CD4-positive, alpha-beta T cell treated with Interferon alpha-2 for 1 hour (primary cell): ENCODE measurements around the gene GPR15LG.

ENCODE experiments used
- DNase-seq, 2 donors: peaks; one replicate each; pipeline ENCODE4 v3.0.0-alpha.2; 2020 to 2022

GPR15LG gene

DNA sequence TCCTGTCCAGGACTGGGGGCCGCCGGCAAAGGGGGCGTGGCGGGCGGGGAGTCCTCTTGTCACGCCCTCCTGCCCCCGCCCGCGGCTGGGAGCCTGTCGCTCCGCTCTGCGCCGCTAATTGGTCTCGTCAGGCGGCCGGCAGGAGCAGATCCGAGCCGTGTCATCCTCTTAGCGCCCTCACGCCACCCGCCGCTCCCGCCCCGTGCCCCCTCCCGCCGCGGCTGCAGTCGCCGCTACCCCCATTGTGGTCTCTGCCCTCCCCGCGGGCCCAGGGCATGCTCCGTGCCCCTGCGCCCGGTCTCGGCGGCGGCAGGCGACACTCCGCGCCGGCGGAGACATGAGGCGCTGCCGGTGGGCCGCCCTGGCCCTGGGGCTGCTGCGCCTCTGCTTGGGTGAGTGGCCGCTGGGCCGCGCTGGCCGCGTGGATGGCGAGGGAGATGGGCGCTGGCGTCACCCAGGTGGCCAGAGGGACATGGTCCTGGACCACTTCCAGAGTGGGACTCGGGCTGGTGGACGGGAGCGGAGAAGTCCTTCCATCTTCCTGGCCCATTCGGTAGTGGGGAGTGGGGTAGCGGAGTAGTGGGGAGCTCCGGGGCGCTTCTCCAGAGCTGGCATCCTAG is 20.9 kb downstream of the GPR15LG start, which contains the start of gene CDHR1:
CDHR1 (plus strand) TSS at position 114 of the 620 bp plus-strand sequence; CDS start at position 338, 224 bp downstream.
- DNase-seq: peak; percentile 51 to 69

DNA sequence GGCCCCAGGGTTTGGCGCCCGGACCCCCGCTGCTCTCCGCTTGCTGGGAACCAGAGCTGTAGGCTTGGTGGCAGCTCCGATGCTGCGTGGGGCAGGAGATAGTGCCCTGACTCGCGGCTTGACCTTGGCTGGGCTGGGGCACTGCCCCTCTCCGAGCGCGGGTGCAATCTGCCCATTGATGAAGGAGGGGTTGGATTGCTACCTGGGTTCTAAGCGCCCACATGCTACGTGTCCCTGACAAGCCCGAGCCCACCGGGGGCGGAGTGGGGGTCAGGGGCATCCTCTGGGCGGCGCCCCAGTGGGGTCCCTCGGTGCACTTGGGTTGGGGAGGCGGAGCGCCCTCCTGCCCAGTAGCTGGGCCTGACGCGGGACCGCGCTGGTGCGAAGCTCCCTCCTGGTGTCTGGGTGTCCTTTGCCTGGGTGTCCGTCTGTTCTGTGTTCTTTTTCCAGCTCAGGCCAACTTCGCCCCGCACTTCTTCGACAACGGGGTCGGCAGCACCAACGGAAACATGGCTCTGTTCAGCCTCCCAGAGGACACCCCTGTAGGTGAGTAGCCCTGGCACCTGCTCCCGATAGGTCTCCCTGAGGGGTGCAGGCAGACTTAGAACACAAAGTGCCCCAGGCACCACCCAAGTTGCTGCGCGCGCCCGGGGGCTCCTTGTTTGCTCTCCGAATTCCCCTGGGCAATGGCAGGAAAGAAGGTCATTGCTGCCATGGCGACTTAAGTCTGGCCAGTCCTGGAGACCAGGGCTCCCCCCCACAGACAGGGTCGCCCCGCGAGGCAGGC is 21.6 kb downstream of the GPR15LG start:
- no peak for DNase-seq

DNA sequence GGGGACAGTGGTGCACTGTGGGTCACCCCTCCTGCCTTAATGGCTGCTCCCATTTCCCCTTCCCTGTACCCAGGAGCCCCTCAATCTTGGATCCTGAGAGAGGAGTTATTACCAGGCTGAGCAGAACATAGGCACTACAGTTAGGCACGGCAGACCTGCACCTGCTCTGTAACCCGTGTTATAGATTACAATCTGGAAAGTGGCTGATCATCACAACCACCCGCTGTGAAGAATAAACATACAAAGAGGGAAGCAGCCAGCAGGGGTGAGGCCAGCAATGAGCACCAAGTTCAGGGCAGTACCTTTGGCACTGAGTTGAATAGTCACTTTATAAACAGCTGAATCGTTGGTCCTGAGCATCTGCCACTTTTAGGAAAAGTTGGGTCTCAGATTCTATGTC is 22.5 kb downstream of the GPR15LG start:
- DNase-seq: no peak

DNA sequence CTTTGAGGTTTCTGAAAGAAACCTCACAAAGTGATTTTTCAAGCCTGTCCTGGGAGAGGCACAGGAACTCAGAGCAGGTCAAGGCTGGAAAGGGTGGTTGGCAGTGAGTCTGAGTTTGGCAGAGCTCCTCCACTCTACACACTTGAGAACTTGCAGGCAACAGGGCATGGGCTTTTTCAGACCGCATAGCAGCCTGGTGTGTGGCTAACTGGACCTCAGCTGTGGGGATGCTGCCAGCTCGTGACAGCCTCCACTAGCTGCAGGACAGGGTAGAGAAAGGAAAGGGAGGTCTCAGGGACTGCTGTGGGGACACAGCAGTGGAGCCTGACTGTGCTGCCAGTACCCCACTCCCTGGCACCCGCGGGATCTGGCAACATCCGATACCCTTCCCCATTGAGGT is 23.3 kb downstream of the GPR15LG start:
- DNase-seq: no peak

DNA sequence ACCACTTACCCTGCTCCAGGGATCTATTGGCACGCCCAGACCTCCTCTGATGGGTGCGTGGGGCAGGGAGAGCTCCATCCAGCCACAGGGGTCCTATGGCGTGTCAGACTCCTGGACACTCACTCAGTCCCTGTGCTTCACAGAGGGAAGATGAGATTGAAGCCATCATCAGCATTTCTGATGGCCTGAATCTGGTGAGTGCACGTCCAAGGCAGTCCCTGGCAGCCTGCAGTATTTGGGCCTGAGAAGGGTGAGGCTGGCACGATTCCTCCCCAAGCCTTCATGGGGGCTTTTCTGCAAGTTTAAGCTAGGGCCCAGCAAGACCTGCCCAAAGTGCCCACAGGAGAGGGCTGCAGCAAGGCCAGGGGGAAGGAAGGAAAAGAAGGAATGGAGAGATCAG is 24.0 kb downstream of the GPR15LG start:
- DNase-seq: no peak

DNA sequence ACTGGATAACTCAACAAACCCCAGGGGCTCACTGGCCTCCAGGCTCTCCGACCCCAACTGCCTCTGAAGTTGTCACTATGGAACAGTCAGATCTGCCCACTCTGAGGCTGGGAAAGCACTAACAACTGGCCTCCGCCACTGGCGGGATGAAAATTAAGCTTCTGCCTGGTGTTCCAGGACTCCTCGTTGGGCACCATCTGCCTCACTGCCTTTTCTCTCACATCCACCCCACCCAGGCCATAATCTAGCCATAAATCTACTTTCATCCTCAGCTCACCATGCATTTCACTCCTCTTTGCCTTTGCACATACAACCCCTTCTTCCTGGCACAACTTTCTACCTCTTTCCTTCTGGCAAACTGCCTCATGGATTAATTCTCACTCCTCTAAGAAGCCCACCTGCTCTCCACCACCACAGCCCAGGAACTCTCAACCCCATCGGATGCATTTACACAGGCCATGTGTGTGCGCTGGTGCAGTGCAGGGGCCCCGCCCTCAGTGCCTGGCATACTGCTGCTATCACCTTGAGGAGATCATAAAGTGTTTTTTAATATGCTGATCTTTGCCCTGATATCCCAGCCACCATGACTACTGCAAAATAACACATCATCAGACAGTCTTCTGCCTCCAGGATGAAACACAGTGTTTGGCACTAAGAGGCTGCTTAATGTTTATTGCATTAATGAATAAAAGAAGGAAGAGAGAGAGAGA is 24.8 kb downstream of the GPR15LG start:
- no peak for DNase-seq

DNA sequence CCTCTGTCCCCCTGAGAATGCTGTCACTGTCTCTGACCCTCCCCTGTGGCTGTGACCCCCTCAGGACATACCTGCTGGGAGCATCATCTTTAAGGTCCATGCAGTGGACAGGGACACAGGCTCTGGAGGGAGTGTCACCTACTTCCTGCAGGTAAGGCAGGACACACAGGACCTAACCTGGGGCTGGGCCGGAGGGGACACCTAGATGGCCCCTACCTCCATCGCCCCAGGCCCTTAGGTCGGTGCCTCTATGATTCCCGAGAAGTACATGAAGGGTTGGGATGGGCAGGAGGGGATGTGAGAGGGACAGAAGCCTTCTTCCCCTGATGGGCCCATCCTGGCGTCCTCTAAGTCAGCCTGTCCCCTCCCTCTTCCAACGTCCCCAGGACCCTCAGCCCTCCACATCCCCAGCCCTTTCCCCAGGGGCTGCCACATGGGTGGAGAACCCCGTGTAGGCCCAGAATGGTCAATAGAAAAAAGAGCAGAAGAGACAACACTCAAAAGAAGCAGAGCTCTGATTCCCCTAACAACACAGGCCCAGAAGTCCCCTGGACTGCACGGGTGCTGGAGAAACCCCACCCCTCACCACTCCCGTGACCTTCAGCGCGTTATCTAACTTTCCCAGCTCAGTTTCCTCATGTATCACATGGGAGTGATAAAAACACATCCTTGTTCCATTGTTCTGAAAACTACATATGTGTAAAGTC is 27.1 kb downstream of the GPR15LG start:
- DNase-seq: no peak

DNA sequence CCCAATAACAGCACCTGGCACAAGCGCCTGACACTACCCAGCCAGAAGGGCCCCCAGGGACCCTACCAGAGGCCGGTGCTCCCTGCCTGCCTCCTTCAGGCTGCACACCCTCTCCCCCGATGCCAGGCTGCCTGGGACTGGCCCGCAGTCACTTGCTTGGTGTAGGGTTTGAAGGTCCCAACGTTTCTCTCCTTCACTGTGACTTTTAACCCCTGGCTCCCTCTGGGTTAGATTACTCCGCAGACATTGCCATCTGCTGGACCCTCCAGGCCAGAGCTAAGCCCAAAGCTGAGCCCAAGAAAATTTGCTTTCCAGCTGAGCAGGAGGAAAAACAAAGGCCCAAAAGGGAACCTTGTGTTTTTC is 27.6 kb downstream of the GPR15LG start:
- DNase-seq: no peak

DNA sequence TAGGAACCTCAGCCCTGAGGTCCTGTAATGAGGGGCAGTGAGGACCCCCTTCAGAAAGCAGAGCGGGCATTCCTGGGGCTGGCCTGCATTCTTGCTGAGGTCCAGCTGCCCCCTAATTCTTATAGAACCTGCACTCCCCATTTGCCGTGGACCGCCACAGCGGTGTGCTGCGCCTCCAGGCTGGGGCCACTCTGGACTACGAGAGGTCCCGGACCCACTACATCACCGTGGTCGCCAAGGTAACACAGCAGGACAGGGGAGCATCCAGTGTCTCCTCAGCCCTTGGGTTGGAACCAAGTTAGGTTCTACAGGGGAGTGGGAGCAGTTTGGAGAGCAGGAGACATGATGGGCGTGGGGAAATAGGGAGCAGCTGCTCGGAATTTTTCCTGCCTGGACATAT is 28.1 kb downstream of the GPR15LG start:
- no peak for DNase-seq

DNA sequence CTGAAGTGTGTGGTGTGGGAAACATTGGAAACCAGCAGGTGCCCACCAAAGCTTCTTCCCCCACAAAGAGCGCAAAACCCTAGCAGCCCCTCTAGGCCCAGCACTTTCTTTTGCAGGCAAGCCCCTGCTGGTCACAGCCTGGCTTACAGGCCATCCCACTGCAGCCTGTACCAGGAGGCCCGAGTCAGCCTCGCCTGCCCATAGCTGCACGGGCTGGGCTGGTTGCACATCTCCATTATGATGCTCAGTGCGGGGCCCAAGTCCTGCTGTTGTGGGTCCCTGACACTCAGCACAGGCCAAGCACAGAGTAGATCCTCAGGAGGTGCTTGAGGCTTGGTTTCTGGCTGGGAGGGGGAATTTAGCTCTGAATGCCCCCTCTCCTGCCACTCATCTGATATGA is 28.7 kb downstream of the GPR15LG start:
- no peak for DNase-seq

DNA sequence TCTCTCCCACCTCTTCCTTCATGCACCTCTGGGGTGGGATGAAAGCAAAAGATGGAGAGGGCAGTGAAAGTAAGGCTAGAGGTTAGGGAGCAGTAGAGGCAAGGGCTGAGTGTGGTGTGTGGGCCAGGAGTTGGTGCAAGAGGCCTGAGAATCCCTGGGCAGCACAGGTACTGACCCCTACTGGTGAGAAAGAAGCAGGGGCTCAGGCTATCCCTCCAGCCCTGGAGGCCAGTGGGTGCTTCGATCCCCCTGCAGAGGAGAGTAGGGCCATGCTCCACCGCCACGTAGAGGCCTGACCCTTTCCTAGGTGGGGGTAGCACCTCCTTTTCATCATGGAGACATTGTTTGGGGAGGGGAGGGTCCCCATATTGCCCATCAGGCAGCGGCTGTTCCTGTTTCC is 30.5 kb downstream of the GPR15LG start:
- no peak for DNase-seq

DNA sequence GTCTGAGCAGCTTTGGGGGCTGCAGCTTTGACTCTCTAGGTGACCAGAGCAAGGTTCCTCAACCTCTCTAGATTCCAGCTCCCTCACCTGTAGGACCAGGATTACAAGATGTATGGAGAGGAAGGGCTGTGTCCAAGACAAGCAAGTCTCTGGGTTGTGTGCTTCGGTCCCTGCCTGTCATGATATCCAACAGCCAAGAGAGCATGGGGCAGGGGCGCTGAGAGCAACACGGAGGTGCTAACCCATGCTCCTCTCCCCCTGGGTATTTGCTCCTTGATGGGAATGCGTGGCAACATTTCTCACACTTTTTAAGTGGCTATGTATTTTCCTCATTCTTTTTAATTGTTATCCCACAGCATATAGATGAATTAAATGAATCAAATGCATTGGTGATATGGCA is 31.0 kb downstream of the GPR15LG start:
- no peak for DNase-seq

DNA sequence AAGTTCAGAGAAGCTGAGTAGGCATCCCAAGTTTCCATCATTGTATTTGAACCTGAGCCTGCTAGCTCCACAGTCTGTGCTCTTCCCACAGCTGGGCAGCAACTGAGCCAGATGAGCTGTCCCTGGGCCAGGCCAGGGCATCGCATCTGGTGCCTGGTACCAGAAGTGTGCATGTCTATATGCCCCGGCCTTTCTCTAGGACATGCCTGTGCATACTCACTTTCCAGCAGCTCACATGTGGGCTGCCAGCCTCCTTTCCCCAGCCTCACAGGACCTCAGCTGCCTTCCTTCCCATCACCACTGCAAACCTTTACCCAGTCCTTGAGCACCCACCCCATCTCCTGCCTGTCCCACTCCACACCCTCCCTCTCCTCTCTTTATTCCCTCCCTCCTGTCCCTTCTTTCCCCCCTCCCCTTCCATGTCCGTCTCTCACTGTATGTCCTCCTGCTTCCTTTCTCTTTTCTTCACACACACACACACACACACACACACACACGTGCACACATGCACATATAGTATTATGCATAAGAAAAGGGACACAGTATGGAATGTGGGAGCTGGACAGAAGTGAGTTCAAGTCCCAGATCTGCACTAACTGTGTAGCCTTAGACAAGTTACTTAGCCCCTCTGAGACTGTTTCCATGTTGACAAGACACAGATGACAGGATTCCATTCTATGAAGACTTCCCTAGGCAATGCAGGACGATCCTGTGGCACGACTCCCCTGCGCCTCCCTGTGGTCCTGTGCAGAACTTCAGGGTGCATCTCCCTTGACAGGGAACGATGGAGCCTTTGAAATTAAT is 31.6 kb downstream of the GPR15LG start:
- peak; percentile 58 to 68 for DNase-seq

DNA sequence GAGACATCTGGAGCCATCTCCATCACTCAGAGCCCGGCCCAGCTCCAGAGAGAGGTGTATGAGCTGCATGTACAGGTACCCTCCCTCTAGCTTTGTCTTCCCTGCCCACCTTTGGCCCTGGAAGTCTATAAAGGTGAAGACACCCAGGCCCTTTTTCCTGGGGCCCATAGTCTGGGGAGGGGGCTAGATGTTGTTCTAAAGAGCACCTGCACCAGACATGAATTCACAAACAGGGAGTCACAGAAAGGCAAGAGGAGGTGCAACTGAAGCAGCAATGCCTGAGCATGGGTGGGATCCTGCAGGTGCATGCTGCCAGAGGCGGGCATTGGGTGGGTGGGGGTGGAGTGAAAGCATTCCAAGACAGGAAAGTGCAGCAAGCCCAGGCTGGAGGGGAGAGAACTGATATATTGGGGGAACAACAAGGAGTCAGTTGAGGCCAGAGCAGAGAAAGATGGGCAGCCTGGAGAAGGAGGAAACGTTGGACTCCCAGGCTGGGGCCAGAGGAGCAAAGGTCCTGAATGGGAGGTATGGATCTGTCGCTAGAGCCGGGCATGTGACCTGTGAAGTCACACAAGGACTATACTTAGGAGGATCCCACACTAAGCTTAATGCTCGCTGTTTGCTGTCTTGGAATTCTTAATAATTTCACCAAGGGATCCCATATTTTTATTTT is 32.4 kb downstream of the GPR15LG start:
- DNase-seq: no peak

DNA sequence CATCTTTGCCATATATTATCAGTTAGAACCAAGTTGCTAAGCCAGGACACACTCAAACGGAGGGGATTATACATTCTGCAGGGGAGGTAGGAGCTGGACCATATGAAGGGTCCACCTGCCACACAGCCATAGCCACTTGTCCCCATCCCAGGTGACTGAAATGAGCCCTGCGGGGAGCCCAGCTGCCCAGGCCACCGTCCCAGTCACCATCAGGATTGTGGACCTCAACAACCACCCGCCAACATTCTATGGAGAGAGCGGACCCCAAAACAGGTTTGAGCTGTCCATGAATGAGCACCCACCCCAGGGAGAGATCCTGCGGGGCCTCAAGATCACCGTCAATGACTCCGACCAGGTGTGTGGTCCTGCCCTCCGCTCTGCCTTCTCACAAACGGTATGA is 34.4 kb downstream of the GPR15LG start:
- no peak for DNase-seq

DNA sequence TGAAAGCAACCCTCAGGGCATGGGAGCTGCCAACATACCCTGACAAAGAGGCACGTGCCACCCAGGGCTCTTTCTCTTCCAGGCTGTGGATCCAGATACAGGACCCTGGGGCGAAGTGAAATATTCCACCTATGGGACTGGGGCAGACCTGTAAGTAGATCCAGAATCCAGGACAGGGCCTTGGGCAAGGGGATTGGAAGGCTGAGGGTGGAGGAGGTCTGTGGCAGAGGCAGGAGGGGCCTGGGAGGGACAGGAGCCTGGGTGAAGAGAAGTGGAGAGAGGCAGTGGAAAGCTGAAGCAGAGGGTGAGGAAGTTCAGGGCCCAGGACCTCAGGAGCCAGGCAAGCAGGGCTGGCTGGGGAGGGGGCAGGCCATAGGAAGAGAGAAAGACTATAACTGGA is 38.0 kb downstream of the GPR15LG start:
- DNase-seq: no peak

DNA sequence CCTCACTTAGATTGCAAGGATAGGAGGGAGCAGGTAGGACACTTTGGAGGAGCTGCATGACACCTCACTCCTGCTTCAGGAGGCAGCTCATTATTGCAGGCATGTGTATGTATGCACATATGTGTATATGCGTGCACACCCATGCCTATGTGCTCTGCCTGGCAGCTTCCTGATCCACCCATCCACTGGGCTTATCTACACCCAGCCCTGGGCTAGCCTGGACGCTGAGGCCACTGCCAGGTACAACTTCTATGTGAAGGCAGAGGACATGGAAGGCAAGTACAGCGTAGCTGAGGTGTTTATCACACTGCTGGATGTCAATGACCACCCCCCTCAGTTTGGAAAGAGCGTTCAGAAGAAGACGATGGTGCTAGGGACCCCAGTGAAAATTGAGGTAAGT is 38.4 kb downstream of the GPR15LG start:
- no peak for DNase-seq

DNA sequence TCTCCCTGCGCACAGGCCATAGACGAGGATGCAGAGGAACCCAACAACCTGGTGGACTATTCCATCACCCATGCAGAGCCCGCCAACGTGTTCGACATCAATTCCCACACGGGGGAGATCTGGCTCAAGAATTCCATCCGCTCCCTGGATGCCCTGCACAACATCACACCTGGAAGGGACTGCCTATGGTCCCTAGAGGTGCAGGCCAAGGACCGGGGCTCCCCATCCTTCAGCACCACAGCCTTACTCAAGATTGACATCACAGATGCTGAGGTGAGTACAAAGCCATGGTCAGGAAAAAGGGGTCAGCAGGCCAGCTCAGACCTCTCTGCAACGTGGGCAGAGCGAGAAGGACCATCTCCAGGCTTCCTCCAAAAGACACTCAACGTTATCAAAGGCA is 39.5 kb downstream of the GPR15LG start:
- DNase-seq: no peak

DNA sequence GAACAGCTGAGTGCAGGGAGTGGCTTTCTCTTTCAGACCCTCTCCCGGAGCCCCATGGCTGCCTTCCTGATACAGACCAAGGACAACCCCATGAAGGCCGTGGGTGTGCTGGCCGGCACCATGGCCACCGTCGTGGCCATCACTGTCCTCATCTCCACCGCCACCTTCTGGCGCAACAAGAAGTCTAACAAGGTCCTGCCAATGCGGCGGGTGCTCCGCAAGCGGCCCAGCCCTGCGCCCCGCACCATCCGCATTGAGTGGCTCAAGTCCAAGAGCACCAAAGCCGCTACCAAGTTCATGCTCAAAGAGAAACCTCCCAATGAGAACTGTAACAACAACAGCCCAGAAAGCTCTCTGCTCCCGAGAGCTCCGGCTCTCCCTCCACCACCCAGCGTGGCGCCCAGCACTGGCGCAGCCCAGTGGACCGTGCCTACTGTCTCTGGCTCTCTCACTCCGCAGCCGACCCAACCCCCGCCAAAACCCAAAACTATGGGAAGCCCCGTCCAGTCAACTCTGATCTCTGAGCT is 40.5 kb downstream of the GPR15LG start:
- no peak for DNase-seq

DNA sequence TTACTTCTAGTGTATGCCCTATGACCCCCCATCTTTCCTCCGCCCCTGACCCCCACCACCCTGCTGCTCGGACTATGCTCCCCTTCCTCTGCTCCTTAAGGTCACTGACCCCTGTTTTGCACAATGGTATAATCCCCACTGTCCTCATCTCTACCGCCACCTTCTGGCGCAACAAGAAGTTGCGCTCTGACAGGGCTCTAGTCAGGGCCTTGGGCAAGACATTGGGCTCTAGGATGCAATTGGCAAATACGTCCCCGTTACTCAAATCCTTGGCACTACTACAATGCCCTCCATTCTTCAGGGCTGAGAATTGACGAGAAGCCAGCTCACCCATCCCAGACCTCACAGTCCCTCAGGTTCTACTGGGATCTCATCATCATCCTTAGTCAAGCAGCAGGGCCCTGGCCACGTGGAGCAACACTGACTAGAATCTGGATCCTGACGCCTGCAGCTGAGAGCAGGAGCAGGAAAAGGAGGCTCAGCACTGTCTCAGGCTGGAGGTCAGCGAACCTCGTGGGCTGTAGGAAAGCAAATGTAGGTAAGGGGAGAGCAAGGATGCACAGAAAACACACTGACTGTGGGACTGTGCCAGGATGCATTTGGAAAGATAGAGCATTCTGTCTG is 41.1 kb downstream of the GPR15LG start:
- DNase-seq: peak in 1 of 2 donors; percentile 49

DNA sequence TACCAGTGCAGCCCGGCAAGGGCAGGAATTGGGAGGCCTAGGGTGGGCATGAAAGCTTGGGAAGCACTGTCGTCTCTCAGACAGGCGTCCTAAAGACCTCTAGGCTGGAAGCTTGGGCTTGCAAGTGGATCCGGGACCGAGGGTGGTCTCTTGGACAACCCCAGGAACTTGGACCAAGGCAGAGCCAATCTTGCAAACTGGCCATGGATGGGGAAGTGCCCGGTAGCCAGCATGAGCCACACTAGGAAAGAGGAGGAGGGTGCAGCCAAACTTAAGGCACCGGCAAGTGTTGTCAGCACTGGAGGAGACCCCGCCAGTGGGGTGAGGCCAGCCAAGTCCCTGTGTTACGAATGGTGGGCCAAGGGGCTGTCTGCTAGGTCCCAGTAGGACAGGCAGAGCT is 43.2 kb downstream of the GPR15LG start:
- DNase-seq: no peak
